Measurements from ENCODE around the gene RPS3. TPM values are rescaled to one million over a fixed set of nuclear protein-coding genes. Genes with fewer than 3 reads are reported as not detected.

Gene RPS3
- total RNA-seq, 1 donor from 2014 or later: 2,115 TPM

- H3K4me1 ChIP-seq (ENCODE audit: control insufficient read depth in 3 of 3, insufficient read depth in 3 of 3, low read length in 3 of 3): peaks cover 0 to 8% (median 5%) of the 10 kb centered on the region in 3 donors
- H3K36me3 ChIP-seq (ENCODE audit: control insufficient read depth in 3 of 3, insufficient read depth in 3 of 3, low read length in 3 of 3): no peaks in the 10 kb centered on the region
- H3K4me3 ChIP-seq (ENCODE audit: low read length in 3 of 3): no peak overlapping the region
- no peaks in the 10 kb centered on the region for H3K9me3 ChIP-seq (ENCODE audit: control insufficient read depth in 3 of 3, low read length in 3 of 3)
- no peak overlapping the region for H3K27ac ChIP-seq (ENCODE audit: low read depth, low read length)
- H3K9ac ChIP-seq (ENCODE audit: low read depth in 1 of 3, low read length in 3 of 3): no peak overlapping the region
- H3K27me3 ChIP-seq (ENCODE audit: control insufficient read depth in 3 of 3, insufficient read depth in 3 of 3, low read length in 3 of 3): no peaks in the 10 kb centered on the region
Observed at GRCh38 chr11:75389925-75390324, 9.4 kb upstream of the RPS3 start.

- H3K9me3 ChIP-seq (ENCODE audit: control insufficient read depth in 3 of 3, low read length in 3 of 3): no peaks in the 10 kb centered on the region
- H3K4me3 ChIP-seq (ENCODE audit: low read length in 3 of 3): no peak overlapping the region
- H3K9ac ChIP-seq (ENCODE audit: low read depth in 1 of 3, low read length in 3 of 3): no peak overlapping the region
- no peak overlapping the region for H3K27ac ChIP-seq (ENCODE audit: low read depth, low read length)
- H3K36me3 ChIP-seq (ENCODE audit: control insufficient read depth in 3 of 3, insufficient read depth in 3 of 3, low read length in 3 of 3): no peaks in the 10 kb centered on the region
- H3K27me3 ChIP-seq (ENCODE audit: control insufficient read depth in 3 of 3, insufficient read depth in 3 of 3, low read length in 3 of 3): no peaks in the 10 kb centered on the region
- H3K4me1 ChIP-seq (ENCODE audit: control insufficient read depth in 3 of 3, insufficient read depth in 3 of 3, low read length in 3 of 3): no peaks in the 10 kb centered on the region
Observed at GRCh38 chr11:75394085-75394840, 5.1 kb upstream of the RPS3 start.

GRCh38 chr11:75398906-75399305 is 412 bp upstream of the RPS3 start:
- Histone ChIP-seq H3K9ac (ENCODE audit: low read depth in 1 of 3, low read length in 3 of 3) (no peak overlapping the region), H3K27me3 (ENCODE audit: control insufficient read depth in 3 of 3, insufficient read depth in 3 of 3, low read length in 3 of 3) (no peaks in the 10 kb centered on the region), H3K4me1 (ENCODE audit: control insufficient read depth in 3 of 3, insufficient read depth in 3 of 3, low read length in 3 of 3) (peaks cover 24 to 35% (median 27%) of the 10 kb centered on the region in 3 donors), H3K27ac (ENCODE audit: low read depth, low read length) (no peak overlapping the region), H3K9me3 (ENCODE audit: control insufficient read depth in 3 of 3, low read length in 3 of 3) (no peaks in the 10 kb centered on the region), H3K4me3 (ENCODE audit: low read length in 3 of 3) (no peak overlapping the region), H3K36me3 (ENCODE audit: control insufficient read depth in 3 of 3, insufficient read depth in 3 of 3, low read length in 3 of 3) (peaks cover 18 to 29% (median 27%) of the 10 kb centered on the region in 3 donors)

GRCh38 chr11:75400146-75400865 is 988 bp downstream of the RPS3 start:
- peaks cover 24 to 39% (median 27%) of the 10 kb centered on the region in 3 donors for H3K4me1 ChIP-seq (ENCODE audit: control insufficient read depth in 3 of 3, insufficient read depth in 3 of 3, low read length in 3 of 3)
- H3K36me3 ChIP-seq (ENCODE audit: control insufficient read depth in 3 of 3, insufficient read depth in 3 of 3, low read length in 3 of 3): peaks cover 28 to 42% (median 41%) of the 10 kb centered on the region in 3 donors
- peak overlapping the region; percentile 91 to 94 (median 92) for H3K9ac ChIP-seq (ENCODE audit: low read depth in 1 of 3, low read length in 3 of 3)
- H3K27ac ChIP-seq (ENCODE audit: low read depth, low read length): peak overlapping the region; percentile 92
- H3K9me3 ChIP-seq (ENCODE audit: control insufficient read depth in 3 of 3, low read length in 3 of 3): no peaks in the 10 kb centered on the region
- peak overlapping the region; percentile 88 to 94 (median 93) for H3K4me3 ChIP-seq (ENCODE audit: low read length in 3 of 3)
- H3K27me3 ChIP-seq (ENCODE audit: control insufficient read depth in 3 of 3, insufficient read depth in 3 of 3, low read length in 3 of 3): no peaks in the 10 kb centered on the region

GRCh38 chr11:75402002-75402773 is 2.9 kb downstream of the RPS3 start:
- Histone ChIP-seq H3K9me3 (ENCODE audit: control insufficient read depth in 3 of 3, low read length in 3 of 3) (no peaks in the 10 kb centered on the region), H3K4me1 (ENCODE audit: control insufficient read depth in 3 of 3, insufficient read depth in 3 of 3, low read length in 3 of 3) (peaks cover 24 to 39% (median 27%) of the 10 kb centered on the region in 3 donors), H3K9ac (ENCODE audit: low read depth in 1 of 3, low read length in 3 of 3) (peak overlapping the region in 1 of 3 donors; percentile 9), H3K36me3 (ENCODE audit: control insufficient read depth in 3 of 3, insufficient read depth in 3 of 3, low read length in 3 of 3) (peaks cover 32 to 58% (median 54%) of the 10 kb centered on the region in 3 donors), H3K4me3 (ENCODE audit: low read length in 3 of 3) (peak overlapping the region in 1 of 3 donors; percentile 45), H3K27ac (ENCODE audit: low read depth, low read length) (no peak overlapping the region), H3K27me3 (ENCODE audit: control insufficient read depth in 3 of 3, insufficient read depth in 3 of 3, low read length in 3 of 3) (no peaks in the 10 kb centered on the region)

- Histone ChIP-seq H3K36me3 (ENCODE audit: control insufficient read depth in 3 of 3, insufficient read depth in 3 of 3, low read length in 3 of 3) (peaks cover 32 to 58% (median 54%) of the 10 kb centered on the region in 3 donors), H3K9ac (ENCODE audit: low read depth in 1 of 3, low read length in 3 of 3) (peak overlapping the region in 2 of 3 donors; percentile 9 to 52)
Observed at GRCh38 chr11:75403037-75403436, 3.7 kb downstream of the RPS3 start.

GRCh38 chr11:75403983-75404658 is 4.8 kb downstream of the RPS3 start:
- H3K36me3 ChIP-seq (ENCODE audit: control insufficient read depth in 3 of 3, insufficient read depth in 3 of 3, low read length in 3 of 3): peaks cover 32 to 58% (median 54%) of the 10 kb centered on the region in 3 donors
- peaks cover 24 to 39% (median 27%) of the 10 kb centered on the region in 3 donors for H3K4me1 ChIP-seq (ENCODE audit: control insufficient read depth in 3 of 3, insufficient read depth in 3 of 3, low read length in 3 of 3)
- no peak overlapping the region for H3K9ac ChIP-seq (ENCODE audit: low read depth in 1 of 3, low read length in 3 of 3)

More at GRCh38 chr11:75403037-75403436, 3.7 kb downstream of the RPS3 start:
- Histone ChIP-seq H3K27me3 (ENCODE audit: control insufficient read depth in 3 of 3, insufficient read depth in 3 of 3, low read length in 3 of 3) (no peaks in the 10 kb centered on the region), H3K4me3 (ENCODE audit: low read length in 3 of 3) (no peak overlapping the region), H3K9me3 (ENCODE audit: control insufficient read depth in 3 of 3, low read length in 3 of 3) (no peaks in the 10 kb centered on the region), H3K27ac (ENCODE audit: low read depth, low read length) (no peak overlapping the region), H3K4me1 (ENCODE audit: control insufficient read depth in 3 of 3, insufficient read depth in 3 of 3, low read length in 3 of 3) (peaks cover 24 to 39% (median 27%) of the 10 kb centered on the region in 3 donors)

GRCh38 chr11:75406338-75406777 is 7.0 kb downstream of the RPS3 start:
- peaks cover 32 to 56% (median 50%) of the 10 kb centered on the region in 3 donors for H3K36me3 ChIP-seq (ENCODE audit: control insufficient read depth in 3 of 3, insufficient read depth in 3 of 3, low read length in 3 of 3)
- H3K9ac ChIP-seq (ENCODE audit: low read depth in 1 of 3, low read length in 3 of 3): no peak overlapping the region
- peaks cover 15 to 23% (median 17%) of the 10 kb centered on the region in 3 donors for H3K4me1 ChIP-seq (ENCODE audit: control insufficient read depth in 3 of 3, insufficient read depth in 3 of 3, low read length in 3 of 3)

More at GRCh38 chr11:75403983-75404658, 4.8 kb downstream of the RPS3 start:
- no peaks in the 10 kb centered on the region for H3K27me3 ChIP-seq (ENCODE audit: control insufficient read depth in 3 of 3, insufficient read depth in 3 of 3, low read length in 3 of 3)
- no peaks in the 10 kb centered on the region for H3K9me3 ChIP-seq (ENCODE audit: control insufficient read depth in 3 of 3, low read length in 3 of 3)
- no peak overlapping the region for H3K27ac ChIP-seq (ENCODE audit: low read depth, low read length)
- H3K4me3 ChIP-seq (ENCODE audit: low read length in 3 of 3): no peak overlapping the region

GRCh38 chr11:75408957-75409219 is 9.6 kb downstream of the RPS3 start:
- H3K4me1 ChIP-seq (ENCODE audit: control insufficient read depth in 3 of 3, insufficient read depth in 3 of 3, low read length in 3 of 3): peaks cover 5 to 6% (median 5%) of the 10 kb centered on the region in 3 donors
- no peak overlapping the region for H3K9ac ChIP-seq (ENCODE audit: low read depth in 1 of 3, low read length in 3 of 3)
- no peak overlapping the region for H3K27ac ChIP-seq (ENCODE audit: low read depth, low read length)
- no peak overlapping the region for H3K4me3 ChIP-seq (ENCODE audit: low read length in 3 of 3)
- H3K27me3 ChIP-seq (ENCODE audit: control insufficient read depth in 3 of 3, insufficient read depth in 3 of 3, low read length in 3 of 3): no peaks in the 10 kb centered on the region
- H3K36me3 ChIP-seq (ENCODE audit: control insufficient read depth in 3 of 3, insufficient read depth in 3 of 3, low read length in 3 of 3): peaks cover 21 to 35% (median 32%) of the 10 kb centered on the region in 3 donors
- no peaks in the 10 kb centered on the region for H3K9me3 ChIP-seq (ENCODE audit: control insufficient read depth in 3 of 3, low read length in 3 of 3)

More at GRCh38 chr11:75406338-75406777, 7.0 kb downstream of the RPS3 start:
- no peak overlapping the region for H3K4me3 ChIP-seq (ENCODE audit: low read length in 3 of 3)
- no peaks in the 10 kb centered on the region for H3K27me3 ChIP-seq (ENCODE audit: control insufficient read depth in 3 of 3, insufficient read depth in 3 of 3, low read length in 3 of 3)
- H3K9me3 ChIP-seq (ENCODE audit: control insufficient read depth in 3 of 3, low read length in 3 of 3): no peaks in the 10 kb centered on the region
- no peak overlapping the region for H3K27ac ChIP-seq (ENCODE audit: low read depth, low read length)

Data from skeletal muscle tissue (tissue), 4 donors.